IPS-18a (cell line): ENCODE measurements around the gene RNU1-2.
A peak's percentile ranks its signal among the peaks of the same experiment; 100 is the strongest.
"Not testable (repeated sequence)": the region's sequence is repeated elsewhere in the genome, so short reads cannot be mapped to it uniquely, and the experiment has no call there.

Experiments
- H3K27ac ChIP-seq: one replicate; pipeline ENCODE4 v1.5.1; 2013; ENCODE audit warnings: low read length
- H3K27me3 ChIP-seq: one replicate; pipeline ENCODE4 v1.6.1; 2013; ENCODE audit warnings: mild to moderate bottlenecking, low read length; ENCODE audit not compliant: control insufficient read depth, insufficient read depth
- H3K36me3 ChIP-seq: one replicate; pipeline ENCODE4 v1.6.1; 2013; ENCODE audit warnings: low read depth, low read length; ENCODE audit not compliant: control insufficient read depth
- H3K4me1 ChIP-seq: one replicate; pipeline ENCODE4 v1.6.1; 2013; ENCODE audit warnings: low read depth, low read length; ENCODE audit not compliant: control insufficient read depth
- H3K4me3 ChIP-seq: one replicate; pipeline ENCODE4 v1.5.1; 2013; ENCODE audit warnings: low read length
- H3K9ac ChIP-seq: one replicate; pipeline ENCODE4 v1.6.1; 2013; ENCODE audit warnings: mild to moderate bottlenecking, low read length, moderate library complexity
- H3K9me3 ChIP-seq: one replicate; pipeline ENCODE4 v1.6.1; 2013; ENCODE audit warnings: low read depth, low read length; ENCODE audit not compliant: control insufficient read depth

Gene RNU1-2

DNA sequence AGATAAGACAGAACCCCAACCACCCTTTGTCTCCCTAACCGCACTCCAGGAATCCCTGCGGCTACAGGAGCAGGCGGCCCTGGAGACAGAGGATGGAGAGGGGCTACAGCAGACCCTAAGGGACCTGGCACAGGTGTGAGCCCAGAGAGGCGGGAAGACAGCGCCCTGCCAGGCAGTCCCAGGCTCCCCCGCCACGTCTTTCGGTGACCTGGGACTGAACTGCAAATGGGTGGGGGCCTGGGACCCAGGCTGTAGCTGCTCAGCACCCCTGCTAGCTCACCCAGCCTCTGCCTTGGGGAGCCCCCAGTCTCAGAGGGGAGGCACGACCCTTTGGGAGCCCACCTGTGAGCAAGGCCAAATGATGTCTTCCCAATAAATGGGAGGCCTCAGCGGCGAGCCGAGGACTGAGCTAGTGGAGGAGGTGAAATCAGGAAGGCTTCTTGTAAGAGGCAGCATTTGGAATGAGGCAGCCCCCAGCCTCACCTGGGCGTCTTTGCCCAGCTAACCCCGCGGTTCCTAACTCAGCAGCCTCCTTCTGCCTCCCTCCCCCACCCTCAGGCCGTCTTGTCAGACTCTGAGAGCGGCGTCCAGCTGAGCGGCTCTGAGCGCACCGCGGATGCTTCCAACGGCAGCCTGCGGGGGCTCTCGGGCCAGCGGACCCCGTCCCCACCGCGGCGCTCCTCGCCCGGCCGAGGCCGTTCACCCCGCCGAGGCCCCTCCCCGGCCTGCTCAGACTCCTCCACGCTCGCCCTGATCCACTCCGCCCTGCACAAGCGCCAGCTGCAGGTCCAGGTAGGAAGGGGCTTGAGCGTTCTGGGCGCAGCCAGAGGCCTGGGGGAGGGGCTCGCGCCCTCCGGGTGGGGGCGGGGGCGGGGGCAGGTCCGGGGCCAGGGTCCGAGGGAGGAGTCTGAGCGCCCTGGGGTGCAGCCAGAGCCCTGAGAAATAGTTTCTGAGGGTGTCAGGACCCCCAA lies 42.9 kb downstream of the RNU1-2 start:
- Histone ChIP-seq H3K36me3 (peaks cover 38% of the 10 kb centered on the region), H3K9ac (peak overlapping the region; percentile 36), H3K4me3 (peak overlapping the region; percentile 44)

DNA sequence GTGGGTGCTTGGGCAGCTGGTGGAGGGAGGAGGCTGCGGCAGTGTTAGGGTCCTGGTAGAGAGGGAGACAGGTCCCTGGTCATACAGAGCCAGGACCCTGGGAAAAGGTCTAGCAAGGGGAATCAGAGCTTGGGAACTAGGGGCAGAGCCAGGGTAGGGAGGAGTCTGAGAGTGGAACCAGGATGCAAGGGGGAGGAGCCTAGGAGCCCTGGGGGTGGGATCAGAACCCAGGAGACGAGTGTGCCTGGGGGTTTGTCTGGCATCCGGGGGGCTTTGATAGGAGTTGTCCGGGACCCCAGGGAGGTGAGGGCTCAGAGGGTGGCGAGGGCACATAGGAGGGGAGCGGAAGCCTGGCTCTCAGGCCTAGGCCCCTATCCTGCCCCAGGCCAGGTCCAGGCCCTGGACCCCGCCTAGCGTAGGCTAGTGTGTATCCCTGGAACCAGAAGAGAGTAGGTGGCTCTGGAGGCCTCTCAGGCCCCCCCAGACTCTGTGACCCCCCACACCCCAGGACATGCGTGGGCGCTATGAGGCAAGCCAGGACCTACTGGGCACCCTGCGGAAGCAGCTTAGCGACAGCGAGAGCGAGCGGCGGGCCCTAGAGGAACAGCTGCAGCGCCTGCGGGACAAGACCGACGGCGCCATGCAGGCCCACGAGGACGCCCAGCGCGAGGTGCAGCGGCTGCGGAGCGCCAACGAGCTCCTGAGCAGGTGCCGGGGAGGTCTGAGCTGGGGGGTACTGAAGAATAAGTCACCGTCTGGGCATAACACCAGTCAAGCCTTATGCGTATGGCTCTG lies 43.8 kb downstream of the RNU1-2 start:
- not testable (repeated sequence) for H3K9me3 ChIP-seq, H3K4me1 ChIP-seq, H3K9ac ChIP-seq, H3K27me3 ChIP-seq, H3K4me3 ChIP-seq, H3K27ac ChIP-seq
- peaks cover 35% of the 10 kb centered on the region for H3K36me3 ChIP-seq

More for the DNA sequence above, 42.9 kb downstream of the RNU1-2 start:
- H3K4me1 ChIP-seq = peaks cover 8% of the 10 kb centered on the region
- no peaks in the 10 kb centered on the region for H3K27me3 ChIP-seq
- H3K27ac ChIP-seq = no peak overlapping the region
- H3K9me3 ChIP-seq = no peaks in the 10 kb centered on the region

DNA sequence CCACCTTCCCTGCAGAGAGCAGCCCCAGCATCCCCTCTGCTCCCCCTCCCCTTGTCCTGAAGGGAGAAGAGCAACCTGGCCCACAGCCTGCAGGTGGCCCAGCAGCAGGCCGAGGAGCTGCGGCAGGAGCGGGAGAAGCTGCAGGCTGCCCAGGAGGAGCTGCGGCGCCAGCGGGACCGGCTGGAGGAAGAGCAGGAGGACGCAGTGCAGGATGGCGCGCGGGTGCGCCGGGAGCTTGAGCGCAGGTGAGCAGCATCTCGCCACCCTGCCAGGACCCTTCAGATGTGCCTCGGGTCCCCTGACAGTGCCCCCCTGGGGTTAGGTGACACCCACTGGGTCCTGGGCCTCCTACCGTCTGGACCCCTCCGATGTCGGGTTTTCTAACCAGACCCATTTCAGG lies 48.3 kb downstream of the RNU1-2 start:
- H3K4me3 ChIP-seq = no peak overlapping the region
- no peak overlapping the region for H3K9ac ChIP-seq
- H3K27ac ChIP-seq = no peak overlapping the region
- no peaks in the 10 kb centered on the region for H3K9me3 ChIP-seq
- no peaks in the 10 kb centered on the region for H3K4me1 ChIP-seq
- H3K27me3 ChIP-seq = no peaks in the 10 kb centered on the region
- peaks cover 30% of the 10 kb centered on the region for H3K36me3 ChIP-seq

DNA sequence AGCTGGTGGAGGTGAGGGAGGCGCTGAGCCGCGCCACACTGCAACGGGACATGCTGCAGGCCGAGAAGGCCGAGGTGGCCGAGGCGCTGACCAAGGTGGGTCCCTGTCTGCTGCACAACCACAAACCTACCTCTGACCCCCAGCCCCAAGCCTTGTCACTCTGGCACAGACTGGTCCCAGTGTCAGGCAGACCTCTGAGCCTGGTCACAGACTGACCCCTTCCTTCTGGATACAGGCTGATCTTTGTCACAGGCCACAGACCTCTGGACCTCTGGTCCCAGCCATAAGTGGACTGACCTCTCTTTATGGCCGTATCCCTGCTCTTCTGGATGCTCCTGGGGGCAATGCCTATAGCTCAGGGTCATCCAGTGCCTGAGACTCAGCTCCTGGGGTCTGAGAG lies 49.7 kb downstream of the RNU1-2 start:
- not testable (repeated sequence) for H3K4me3 ChIP-seq, H3K27me3 ChIP-seq, H3K9me3 ChIP-seq, H3K4me1 ChIP-seq, H3K27ac ChIP-seq, H3K9ac ChIP-seq
- peaks cover 30% of the 10 kb centered on the region for H3K36me3 ChIP-seq
